Measurements from ENCODE around the gene CISD2.

Gene CISD2

GRCh38 chr4:102823897-102824296 lies 44.9 kb upstream of the CISD2 start:
- Histone ChIP-seq H3K9ac (no peak overlapping the region), H4K20me1 (ENCODE audit: insufficient read depth) (peaks cover 65% of the 10 kb centered on the region), H3K4me2 (peak overlapping the region; percentile 85), H3K79me2 (ENCODE audit: insufficient read depth, low read depth) (peaks cover 87% of the 10 kb centered on the region), H3K4me3 (IDR thresholded peaks at IDR 0.05; ENCODE audit: insufficient read depth, low read depth, low read length) (no peak overlapping the region), H3K27me3 (ENCODE audit: insufficient read depth, low read depth) (no peaks in the 10 kb centered on the region), H3K27ac (peak overlapping the region; percentile 5; the same call in 1 of the 2 replicates), H3K36me3 (ENCODE audit: insufficient read depth) (peaks cover 16% of the 10 kb centered on the region; the same call in 1 of the 2 replicates), H3K4me1 (ENCODE audit: low read depth, poor library complexity, severe bottlenecking) (peaks cover 60% of the 10 kb centered on the region), H2AFZ (ENCODE audit: low read depth) (no peak overlapping the region)
- TF ChIP-seq CTCF (conservative IDR thresholded peaks at IDR 0.05; ENCODE audit: low read depth, low read length), result no peak

- Histone ChIP-seq H3K9ac (peak overlapping the region; percentile 99; the same call in 1 of the 2 replicates), H3K27ac (peak overlapping the region; percentile 5; the same call in 1 of the 2 replicates), H3K4me3 (IDR thresholded peaks at IDR 0.05; ENCODE audit: insufficient read depth, low read depth, low read length) (no peak overlapping the region), H3K4me1 (ENCODE audit: low read depth, poor library complexity, severe bottlenecking) (peaks cover 60% of the 10 kb centered on the region), H3K36me3 (ENCODE audit: insufficient read depth) (peaks cover 16% of the 10 kb centered on the region; the same call in 1 of the 2 replicates), H3K4me2 (peak overlapping the region; percentile 85), H3K79me2 (ENCODE audit: insufficient read depth, low read depth) (peaks cover 87% of the 10 kb centered on the region), H3K27me3 (ENCODE audit: insufficient read depth, low read depth) (no peaks in the 10 kb centered on the region), H4K20me1 (ENCODE audit: insufficient read depth) (peaks cover 60% of the 10 kb centered on the region), H2AFZ (ENCODE audit: low read depth) (no peak overlapping the region)
- TF ChIP-seq CTCF (conservative IDR thresholded peaks at IDR 0.05; ENCODE audit: low read depth, low read length), result no peak
These were observed 44.4 kb upstream of the CISD2 start for GRCh38 chr4:102824398-102824797.

GRCh38 chr4:102825261-102826091 lies 43.3 kb upstream of the CISD2 start:
- peaks cover 49% of the 10 kb centered on the region for H4K20me1 ChIP-seq (ENCODE audit: insufficient read depth)
- TF ChIP-seq CTCF (conservative IDR thresholded peaks at IDR 0.05; ENCODE audit: low read depth, low read length), result no peak
- H3K27me3 ChIP-seq (ENCODE audit: insufficient read depth, low read depth), result no peaks in the 10 kb centered on the region
- H3K4me1 ChIP-seq (ENCODE audit: low read depth, poor library complexity, severe bottlenecking), result peaks cover 60% of the 10 kb centered on the region
- H3K79me2 ChIP-seq (ENCODE audit: insufficient read depth, low read depth), result peaks cover 77% of the 10 kb centered on the region
- H3K4me2 ChIP-seq, result peak overlapping the region; percentile 85
- H2AFZ ChIP-seq (ENCODE audit: low read depth), result no peak overlapping the region
- peak overlapping the region; percentile 99 for H3K9ac ChIP-seq
- H3K36me3 ChIP-seq (ENCODE audit: insufficient read depth), result peaks cover 16% of the 10 kb centered on the region; the same call in 1 of the 2 replicates
- no peak overlapping the region for H3K4me3 ChIP-seq (IDR thresholded peaks at IDR 0.05; ENCODE audit: insufficient read depth, low read depth, low read length)
- H3K27ac ChIP-seq, result peak overlapping the region; percentile 99

GRCh38 chr4:102826105-102826889 lies 42.5 kb upstream of the CISD2 start:
- H3K27me3 ChIP-seq (ENCODE audit: insufficient read depth, low read depth), result no peaks in the 10 kb centered on the region
- no peak overlapping the region; the same call in 1 of the 2 replicates for H2AFZ ChIP-seq (ENCODE audit: low read depth)
- H3K27ac ChIP-seq, result peak overlapping the region; percentile 99
- peaks cover 52% of the 10 kb centered on the region for H3K4me1 ChIP-seq (ENCODE audit: low read depth, poor library complexity, severe bottlenecking)
- no peak for TF ChIP-seq CTCF (conservative IDR thresholded peaks at IDR 0.05; ENCODE audit: low read depth, low read length)
- H3K4me3 ChIP-seq (IDR thresholded peaks at IDR 0.05; ENCODE audit: insufficient read depth, low read depth, low read length), result no peak overlapping the region
- peaks cover 11% of the 10 kb centered on the region; the same call in 1 of the 2 replicates for H3K36me3 ChIP-seq (ENCODE audit: insufficient read depth)
- H3K9ac ChIP-seq, result peak overlapping the region; percentile 99
- H3K4me2 ChIP-seq, result peak overlapping the region; percentile 85
- peaks cover 69% of the 10 kb centered on the region for H3K79me2 ChIP-seq (ENCODE audit: insufficient read depth, low read depth)
- H4K20me1 ChIP-seq (ENCODE audit: insufficient read depth), result peaks cover 41% of the 10 kb centered on the region

All from KMS-11 (cell line).